GM20000 (cell line): ENCODE measurements around the gene CUEDC1.

Experiments
- DNase-seq: peaks from one replicate; pipeline ENCODE4 v3.0.0; 2012; ENCODE audit warnings: low spot score
- CTCF ChIP-seq: IDR thresholded peaks from 2 replicates; pipeline ENCODE4 v1.5.1; 2012; ENCODE audit warnings: mild to moderate bottlenecking, control low read depth; ENCODE audit errors: extremely low read depth, missing control alignments

Gene CUEDC1

GRCh38 chr17:57889252-57889651 is 66.0 kb downstream of the CUEDC1 start:
- no peak for TF ChIP-seq CTCF
- DNase-seq: no peak

- DNase-seq: no peak
- TF ChIP-seq CTCF: no peak
Measured at GRCh38 chr17:57888311-57889216, 66.6 kb downstream of the CUEDC1 start.

- no peak for TF ChIP-seq CTCF
- DNase-seq: no peak
Measured at GRCh38 chr17:57887161-57887560, 68.1 kb downstream of the CUEDC1 start.

GRCh38 chr17:57886020-57886419 is 69.2 kb downstream of the CUEDC1 start:
- no peak for DNase-seq
- TF ChIP-seq CTCF: no peak

GRCh38 chr17:57885148-57885915 is 69.9 kb downstream of the CUEDC1 start:
- DNase-seq: no peak
- no peak for TF ChIP-seq CTCF

GRCh38 chr17:57881783-57882351 is 73.3 kb downstream of the CUEDC1 start:
- DNase-seq: no peak
- TF ChIP-seq CTCF: no peak

- no peak for DNase-seq
- no peak for TF ChIP-seq CTCF
Measured at GRCh38 chr17:57881143-57881542, 74.1 kb downstream of the CUEDC1 start.
